ENCODE results near the gene NKD2.

- TF ChIP-seq CTCF (IDR thresholded peaks at IDR 0.05) (no peak), ZFX (IDR thresholded peaks at IDR 0.05; ENCODE audit: borderline replicate concordance) (no peak)
These were observed 2.5 kb upstream of the NKD2 start for GRCh38 chr5:1005904-1006655.
